Measurements from ENCODE around the gene NPAS3.

Gene NPAS3

GRCh38 chr14:33040372-33041140 is 101.9 kb downstream of the NPAS3 start:
- no peak for TF ChIP-seq CTCF (IDR thresholded peaks at IDR 0.05; ENCODE audit: low read depth, low read length, missing control alignments)
- no peak overlapping the region for H3K4me3 ChIP-seq (replicated peaks; ENCODE audit: low read depth, low read length)
- DNase-seq (ENCODE audit: extremely low read depth, low read depth), result no peak

- TF ChIP-seq CTCF (IDR thresholded peaks at IDR 0.05; ENCODE audit: low read depth, low read length, missing control alignments), result no peak
- no peak overlapping the region for H3K4me3 ChIP-seq (replicated peaks; ENCODE audit: low read depth, low read length)
- no peak for DNase-seq (ENCODE audit: extremely low read depth, low read depth)
Measured at GRCh38 chr14:33042591-33042990, 103.9 kb downstream of the NPAS3 start.

- DNase-seq (ENCODE audit: extremely low read depth, low read depth), result no peak
- TF ChIP-seq CTCF (IDR thresholded peaks at IDR 0.05; ENCODE audit: low read depth, low read length, missing control alignments), result no peak
Measured at GRCh38 chr14:33045760-33046159, 107.1 kb downstream of the NPAS3 start.

GRCh38 chr14:33052943-33053342 is 114.3 kb downstream of the NPAS3 start:
- DNase-seq (ENCODE audit: extremely low read depth, low read depth), result no peak
- H3K4me3 ChIP-seq (replicated peaks; ENCODE audit: low read depth, low read length), result no peak overlapping the region
- no peak for TF ChIP-seq CTCF (IDR thresholded peaks at IDR 0.05; ENCODE audit: low read depth, low read length, missing control alignments)

More at GRCh38 chr14:33045760-33046159, 107.1 kb downstream of the NPAS3 start:
- no peak overlapping the region for H3K4me3 ChIP-seq (replicated peaks; ENCODE audit: low read depth, low read length)

GRCh38 chr14:33056213-33056612 is 117.5 kb downstream of the NPAS3 start:
- TF ChIP-seq CTCF (IDR thresholded peaks at IDR 0.05; ENCODE audit: low read depth, low read length, missing control alignments), result no peak
- no peak overlapping the region for H3K4me3 ChIP-seq (replicated peaks; ENCODE audit: low read depth, low read length)
- no peak for DNase-seq (ENCODE audit: extremely low read depth, low read depth)

- no peak for DNase-seq (ENCODE audit: extremely low read depth, low read depth)
- H3K4me3 ChIP-seq (replicated peaks; ENCODE audit: low read depth, low read length), result no peak overlapping the region
- no peak for TF ChIP-seq CTCF (IDR thresholded peaks at IDR 0.05; ENCODE audit: low read depth, low read length, missing control alignments)
Measured at GRCh38 chr14:33057585-33057984, 118.9 kb downstream of the NPAS3 start.
